ENCODE results near the gene GNG10.
"Not testable (repeated sequence)": the region's sequence is repeated elsewhere in the genome, so short reads cannot be mapped to it uniquely, and the experiment has no call there.

The GNG10 gene

GRCh38 chr9:111668026-111668573 is 6.7 kb downstream of the GNG10 start:
- Histone ChIP-seq H3K36me3 (replicated peaks) (peaks cover 13% of the 10 kb centered on the region), H3K4me3 (ENCODE audit: low read depth, low read length) (no peak overlapping the region), H3K27me3 (replicated peaks) (no peaks in the 10 kb centered on the region), H3K27ac (no peak overlapping the region)
- TF ChIP-seq CTCF (IDR thresholded peaks at IDR 0.05; ENCODE audit: low read depth, low read length, missing control alignments): no peak
- in situ Hi-C loops (cut with HindIII; ENCODE audit: low pct_ligation_motif_present, low sequenced_read_pairs): no loop called here
- no peak for DNase-seq

DNA sequence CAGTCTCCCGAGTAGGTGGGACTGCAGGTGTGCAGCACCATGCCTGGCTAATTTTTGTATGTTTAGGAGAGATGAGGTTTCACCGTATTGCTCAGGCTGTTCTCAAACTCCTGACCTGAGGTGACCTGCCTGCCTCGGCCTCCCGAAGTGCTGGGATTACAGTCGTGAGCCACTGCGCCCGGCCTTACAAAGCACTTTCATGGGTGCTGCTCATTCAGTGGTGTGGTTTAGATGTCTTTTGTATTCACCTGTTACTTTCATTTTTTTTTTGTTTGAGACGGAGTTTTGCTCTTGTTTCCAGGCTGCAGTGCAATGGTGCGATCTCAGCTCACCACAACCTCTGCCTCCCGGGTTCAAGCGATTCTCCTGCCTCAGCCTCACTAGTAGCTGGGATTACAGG is 7.2 kb downstream of the GNG10 start:
- H3K27me3 ChIP-seq (replicated peaks); DNase-seq; H3K4me3 ChIP-seq (ENCODE audit: low read depth, low read length); H3K27ac ChIP-seq; in situ Hi-C loops (cut with HindIII; ENCODE audit: low pct_ligation_motif_present, low sequenced_read_pairs): not testable (repeated sequence)
- H3K36me3 ChIP-seq (replicated peaks): peaks cover 13% of the 10 kb centered on the region

GRCh38 chr9:111674319-111674718 is 12.9 kb downstream of the GNG10 start:
- no peak for DNase-seq
- Histone ChIP-seq H3K4me3 (ENCODE audit: low read depth, low read length) (no peak overlapping the region), H3K27ac (no peak overlapping the region), H3K36me3 (replicated peaks) (peaks cover 2% of the 10 kb centered on the region), H3K27me3 (replicated peaks) (no peaks in the 10 kb centered on the region)
- no peak for TF ChIP-seq CTCF (IDR thresholded peaks at IDR 0.05; ENCODE audit: low read depth, low read length, missing control alignments)
- in situ Hi-C loops (cut with HindIII; ENCODE audit: low pct_ligation_motif_present, low sequenced_read_pairs): no loop called here

GRCh38 chr9:111676116-111676515 is 14.7 kb downstream of the GNG10 start:
- H3K27ac ChIP-seq: no peak overlapping the region
- H3K36me3 ChIP-seq (replicated peaks): peaks cover 9% of the 10 kb centered on the region

GRCh38 chr9:111678293-111678692 is 16.9 kb downstream of the GNG10 start:
- H3K27ac ChIP-seq: no peak overlapping the region
- peaks cover 9% of the 10 kb centered on the region for H3K36me3 ChIP-seq (replicated peaks)
- no peak overlapping the region for H3K4me3 ChIP-seq (ENCODE audit: low read depth, low read length)
- no peak for DNase-seq
- in situ Hi-C loops (cut with HindIII; ENCODE audit: low pct_ligation_motif_present, low sequenced_read_pairs): no loop called here
- H3K27me3 ChIP-seq (replicated peaks): no peaks in the 10 kb centered on the region
- no peak for TF ChIP-seq CTCF (IDR thresholded peaks at IDR 0.05; ENCODE audit: low read depth, low read length, missing control alignments)

More at GRCh38 chr9:111676116-111676515, 14.7 kb downstream of the GNG10 start:
- in situ Hi-C loops (cut with HindIII; ENCODE audit: low pct_ligation_motif_present, low sequenced_read_pairs): no loop called here
- Histone ChIP-seq H3K27me3 (replicated peaks) (no peaks in the 10 kb centered on the region), H3K4me3 (ENCODE audit: low read depth, low read length) (no peak overlapping the region)
- DNase-seq: no peak
- TF ChIP-seq CTCF (IDR thresholded peaks at IDR 0.05; ENCODE audit: low read depth, low read length, missing control alignments): no peak

DNA sequence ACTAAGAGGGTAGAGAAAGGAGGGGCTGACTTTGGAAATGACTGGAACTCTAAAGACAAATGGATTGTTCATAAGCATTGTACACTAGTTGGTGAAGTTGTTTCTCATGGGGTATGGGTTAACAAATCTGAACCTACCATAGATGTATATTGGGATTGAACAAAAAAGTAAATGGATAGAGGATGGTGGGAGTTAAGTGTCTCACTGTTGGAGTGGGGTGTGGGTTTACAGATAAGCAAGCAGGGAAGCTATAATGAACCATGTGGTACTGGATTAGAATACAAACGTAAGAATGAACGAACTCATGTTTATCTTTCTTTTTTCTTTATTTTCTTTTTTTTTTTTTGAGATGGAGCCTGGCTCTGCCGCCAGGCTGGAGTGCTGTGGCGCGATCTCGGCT is 17.8 kb downstream of the GNG10 start:
- Histone ChIP-seq H3K27ac (no peak overlapping the region), H3K4me3 (ENCODE audit: low read depth, low read length) (no peak overlapping the region), H3K27me3 (replicated peaks) (no peaks in the 10 kb centered on the region), H3K36me3 (replicated peaks) (peaks cover 9% of the 10 kb centered on the region)
- in situ Hi-C loops (cut with HindIII; ENCODE audit: low pct_ligation_motif_present, low sequenced_read_pairs): no loop called here
- no peak for TF ChIP-seq CTCF (IDR thresholded peaks at IDR 0.05; ENCODE audit: low read depth, low read length, missing control alignments)
- DNase-seq: no peak
